OCI-LY7 (cell line): ENCODE results near the gene TESMIN.

Experiments
- CTCF ChIP-seq: fragments of 200-600 bp; sonication (generic); conservative IDR thresholded peaks from 2 replicates; pipeline ENCODE4 v1.5.1; 2014; ENCODE audit warnings: mild to moderate bottlenecking, antibody characterized with exemption, low read length, moderate library complexity, mixed read lengths
- EZH2phosphoT487 ChIP-seq: fragments of 200-600 bp; sonication (generic); IDR thresholded peaks from 2 replicates; pipeline ENCODE4 v1.6.1; 2018; ENCODE audit warnings: low read depth, borderline replicate concordance, mild to moderate bottlenecking, mixed run types, antibody characterized with exemption, low read length, moderate library complexity, mixed read lengths

GRCh38 chr11:68663482-68664010 is 87.8 kb downstream of the TESMIN start:
- no peak for TF ChIP-seq CTCF
- no peak for TF ChIP-seq EZH2phosphoT487
